ENCODE results near the gene RBM5. TPM values are rescaled to one million over a fixed set of nuclear protein-coding genes. Genes with fewer than 3 reads are reported as not detected.

Gene RBM5
- total RNA-seq, 1 experiment from 2014 or later, result 128 TPM

DNA sequence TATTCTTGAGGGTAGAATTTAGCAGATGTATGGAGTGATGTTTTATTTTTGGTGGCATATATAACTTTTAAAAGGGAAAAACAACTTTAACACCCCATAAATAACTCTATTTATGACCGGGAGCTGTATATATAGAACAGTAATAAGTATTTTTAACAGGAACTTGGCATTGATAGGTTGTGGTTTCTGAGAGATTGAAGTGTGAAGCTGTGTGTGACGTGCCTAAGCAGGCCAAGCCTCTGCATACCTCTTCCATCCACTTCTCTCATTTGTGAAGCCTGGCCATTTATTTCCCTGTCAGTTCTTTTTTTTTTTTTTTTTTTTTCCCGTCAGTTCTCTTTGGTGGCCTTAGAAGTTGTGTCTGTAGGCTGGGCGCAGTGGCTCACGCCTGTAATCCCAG is 23.0 kb downstream of the RBM5 start:
- intact Hi-C loops (cut with micrococcal nuclease), result no loop called here
- Histone ChIP-seq H3K9me2 (replicated peaks; ENCODE audit: low read length) (no peaks in the 10 kb centered on the region), H3K9ac (ENCODE audit: low read length) (no peak overlapping the region), H3K9me3 (ENCODE audit: low read length) (no peaks in the 10 kb centered on the region), H3K27me3 (ENCODE audit: low read length) (no peaks in the 10 kb centered on the region), H3F3A (ENCODE audit: low read length, unreplicated experiment) (no peaks in the 10 kb centered on the region), H3K4me3 (ENCODE audit: low read length) (no peak overlapping the region), H3K4me1 (ENCODE audit: insufficient read depth, low read length) (no peaks in the 10 kb centered on the region), H4K20me1 (ENCODE audit: low read length) (0 out of 2 replicates have a peak, but pooled peaks cover 9% of the 10 kb centered on the region), H3K27ac (ENCODE audit: low read length) (no peak overlapping the region), H3K36me3 (ENCODE audit: low read depth, low read length) (peaks cover 90% of the 10 kb centered on the region), H2AFZ (ENCODE audit: low read length) (no peak overlapping the region), H3K4me2 (ENCODE audit: low read length) (no peak overlapping the region), H3K79me2 (ENCODE audit: low read length) (no peaks in the 10 kb centered on the region)
- ATAC-seq, result no peak
- DNase-seq, result no peak
- TF ChIP-seq EZH2phosphoT487 (IDR thresholded peaks at IDR 0.05; ENCODE audit: borderline replicate concordance, low read length) (no peak), EZH2 (IDR thresholded peaks at IDR 0.05; ENCODE audit: low read length, unreplicated experiment) (no peak)
- TF ChIP-seq, protein P1, sequence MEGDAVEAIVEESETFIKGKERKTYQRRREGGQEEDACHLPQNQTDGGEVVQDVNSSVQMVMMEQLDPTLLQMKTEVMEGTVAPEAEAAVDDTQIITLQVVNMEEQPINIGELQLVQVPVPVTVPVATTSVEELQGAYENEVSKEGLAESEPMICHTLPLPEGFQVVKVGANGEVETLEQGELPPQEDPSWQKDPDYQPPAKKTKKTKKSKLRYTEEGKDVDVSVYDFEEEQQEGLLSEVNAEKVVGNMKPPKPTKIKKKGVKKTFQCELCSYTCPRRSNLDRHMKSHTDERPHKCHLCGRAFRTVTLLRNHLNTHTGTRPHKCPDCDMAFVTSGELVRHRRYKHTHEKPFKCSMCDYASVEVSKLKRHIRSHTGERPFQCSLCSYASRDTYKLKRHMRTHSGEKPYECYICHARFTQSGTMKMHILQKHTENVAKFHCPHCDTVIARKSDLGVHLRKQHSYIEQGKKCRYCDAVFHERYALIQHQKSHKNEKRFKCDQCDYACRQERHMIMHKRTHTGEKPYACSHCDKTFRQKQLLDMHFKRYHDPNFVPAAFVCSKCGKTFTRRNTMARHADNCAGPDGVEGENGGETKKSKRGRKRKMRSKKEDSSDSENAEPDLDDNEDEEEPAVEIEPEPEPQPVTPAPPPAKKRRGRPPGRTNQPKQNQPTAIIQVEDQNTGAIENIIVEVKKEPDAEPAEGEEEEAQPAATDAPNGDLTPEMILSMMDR (conservative IDR thresholded peaks at IDR 0.05; ENCODE audit: low read depth, low read length), result no peak
- POLR2A ChIA-PET (ENCODE audit: unreplicated experiment), result no interaction called here
- CTCF ChIA-PET, result interaction anchor here (0.6 kb wide), 1 partner anchor 309 kb away, joined by 3 read pairs; no protein-coding TSS in a partner anchor
- no TSS peak for BruUV-seq (replicated peaks)

DNA sequence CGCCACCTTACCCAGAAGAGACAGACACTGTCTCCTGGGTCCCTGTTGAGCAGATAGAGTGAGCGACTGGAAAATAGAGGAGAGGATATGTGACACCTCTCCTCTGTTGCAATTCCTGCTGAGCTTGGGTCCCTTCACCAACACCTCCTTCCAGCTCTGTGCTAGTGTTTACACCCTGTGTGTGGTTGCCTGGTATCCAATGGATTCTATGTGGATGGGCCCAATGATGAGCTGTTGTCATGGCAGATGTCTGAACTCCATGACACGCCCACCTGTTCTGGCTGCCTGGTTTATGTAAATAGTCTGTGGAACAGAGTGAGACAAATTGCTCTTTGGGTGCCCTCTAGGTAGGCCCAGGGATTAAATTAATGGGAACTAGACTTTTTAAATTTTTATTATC is 23.7 kb downstream of the RBM5 start:
- peak; percentile 50 for ATAC-seq
- H3K36me3 ChIP-seq (ENCODE audit: low read depth, low read length), result peaks cover 90% of the 10 kb centered on the region

DNA sequence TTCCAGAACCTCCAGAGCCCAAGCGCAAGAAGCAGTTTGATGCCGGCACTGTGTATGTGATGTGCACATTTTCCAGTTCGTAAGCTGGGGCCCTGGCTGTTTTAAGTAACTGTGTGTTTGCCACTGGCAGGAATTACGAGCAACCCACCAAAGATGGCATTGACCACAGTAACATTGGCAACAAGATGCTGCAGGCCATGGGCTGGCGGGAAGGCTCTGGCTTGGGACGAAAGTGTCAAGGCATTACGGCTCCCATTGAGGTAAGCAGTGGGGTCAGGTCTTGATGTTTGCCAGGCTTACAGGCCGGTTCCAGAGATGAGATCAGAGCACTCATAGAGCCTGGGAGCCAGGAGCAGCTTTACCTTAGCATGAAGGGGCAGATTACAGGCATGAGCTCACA is 28.4 kb downstream of the RBM5 start:
- ChIA-PET POLR2A (ENCODE audit: unreplicated experiment) (interaction anchor here (0.6 kb wide), 1 partner anchor 11 kb away, joined by 17 read pairs; no protein-coding TSS in a partner anchor), CTCF (no interaction called here)
- Histone ChIP-seq H3K9me3 (ENCODE audit: low read length) (no peaks in the 10 kb centered on the region), H3K27ac (ENCODE audit: low read length) (no peak overlapping the region), H4K20me1 (ENCODE audit: low read length) (0 out of 2 replicates have a peak, but pooled peaks cover 13% of the 10 kb centered on the region), H3K27me3 (ENCODE audit: low read length) (no peaks in the 10 kb centered on the region), H3K4me3 (ENCODE audit: low read length) (no peak overlapping the region), H3K79me2 (ENCODE audit: low read length) (no peaks in the 10 kb centered on the region), H3K36me3 (ENCODE audit: low read depth, low read length) (peaks cover 70% of the 10 kb centered on the region), H3K4me2 (ENCODE audit: low read length) (no peak overlapping the region), H3K9me2 (replicated peaks; ENCODE audit: low read length) (no peaks in the 10 kb centered on the region), H2AFZ (ENCODE audit: low read length) (no peak overlapping the region), H3F3A (ENCODE audit: low read length, unreplicated experiment) (no peaks in the 10 kb centered on the region), H3K4me1 (ENCODE audit: insufficient read depth, low read length) (no peaks in the 10 kb centered on the region), H3K9ac (ENCODE audit: low read length) (no peak overlapping the region)
- intact Hi-C loops (cut with micrococcal nuclease), result no loop called here
- no TSS peak for BruUV-seq (replicated peaks)
- no peak for ATAC-seq
- no peak for DNase-seq
- TF ChIP-seq EZH2phosphoT487 (IDR thresholded peaks at IDR 0.05; ENCODE audit: borderline replicate concordance, low read length) (no peak), EZH2 (IDR thresholded peaks at IDR 0.05; ENCODE audit: low read length, unreplicated experiment) (no peak)
- TF ChIP-seq, protein P1 (conservative IDR thresholded peaks at IDR 0.05; ENCODE audit: low read depth, low read length), result no peak

More for the DNA sequence above, 23.7 kb downstream of the RBM5 start:
- Histone ChIP-seq H3K27ac (ENCODE audit: low read length) (no peak overlapping the region), H3K4me3 (ENCODE audit: low read length) (no peak overlapping the region), H3K27me3 (ENCODE audit: low read length) (no peaks in the 10 kb centered on the region), H3K9me3 (ENCODE audit: low read length) (no peaks in the 10 kb centered on the region), H3K4me1 (ENCODE audit: insufficient read depth, low read length) (no peaks in the 10 kb centered on the region), H3F3A (ENCODE audit: low read length, unreplicated experiment) (no peaks in the 10 kb centered on the region), H3K79me2 (ENCODE audit: low read length) (no peaks in the 10 kb centered on the region), H3K9ac (ENCODE audit: low read length) (no peak overlapping the region), H3K9me2 (replicated peaks; ENCODE audit: low read length) (no peaks in the 10 kb centered on the region), H2AFZ (ENCODE audit: low read length) (no peak overlapping the region), H4K20me1 (ENCODE audit: low read length) (0 out of 2 replicates have a peak, but pooled peaks cover 9% of the 10 kb centered on the region), H3K4me2 (ENCODE audit: low read length) (no peak overlapping the region)
- intact Hi-C loops (cut with micrococcal nuclease), result no loop called here
- ChIA-PET POLR2A (ENCODE audit: unreplicated experiment) (interaction anchor here (0.5 kb wide), 1 partner anchor 112 kb away, joined by 18 read pairs; no protein-coding TSS in a partner anchor), CTCF (interaction anchor here (0.6 kb wide), 1 partner anchor 310 kb away, joined by 3 read pairs; no protein-coding TSS in a partner anchor)
- TF ChIP-seq EZH2phosphoT487 (IDR thresholded peaks at IDR 0.05; ENCODE audit: borderline replicate concordance, low read length), result no peak
- TF ChIP-seq, protein P1 (conservative IDR thresholded peaks at IDR 0.05; ENCODE audit: low read depth, low read length), result no peak
- no peak for TF ChIP-seq EZH2 (IDR thresholded peaks at IDR 0.05; ENCODE audit: low read length, unreplicated experiment)
- no peak for DNase-seq
- no TSS peak for BruUV-seq (replicated peaks)

Measured in PC-3 (cell line).